HG03280 (cell line): ENCODE results near the gene SETD6.
"Not testable (repeated sequence)": the region's sequence is repeated elsewhere in the genome, so short reads cannot be mapped to it uniquely, and the experiment has no call there.

Experiments
- ATAC-seq: cut with Tn5 transposase; IDR thresholded peaks from one replicate; pipeline ENCODE4 v1.9.1; 2021; ENCODE audit warnings: mild to moderate bottlenecking, moderate library complexity; ENCODE audit not compliant: unreplicated experiment

Gene SETD6

GRCh38 chr16:58515125-58515870, at the start of gene SETD6:
Gene SETD6, plus strand, starts transcription at chr16:58515517. Its CDS starts 21 bp downstream, at chr16:58515538.
- ATAC-seq, result peak; percentile 70

GRCh38 chr16:58465817-58466216, 49.5 kb upstream of the SETD6 start:
- no peak for ATAC-seq

- ATAC-seq, result no peak
Measured at GRCh38 chr16:58466396-58466795, 48.9 kb upstream of the SETD6 start.

- no peak for ATAC-seq
Measured at GRCh38 chr16:58467905-58468304, 47.4 kb upstream of the SETD6 start.

GRCh38 chr16:58471209-58471975, 43.9 kb upstream of the SETD6 start:
- no peak for ATAC-seq

- no peak for ATAC-seq
Measured at GRCh38 chr16:58472266-58472665, 43.1 kb upstream of the SETD6 start.

- no peak for ATAC-seq
Measured at GRCh38 chr16:58472827-58473226, 42.5 kb upstream of the SETD6 start.

- no peak for ATAC-seq
Measured at GRCh38 chr16:58474296-58474695, 41.0 kb upstream of the SETD6 start.

GRCh38 chr16:58475091-58475619, 40.2 kb upstream of the SETD6 start:
- no peak for ATAC-seq

GRCh38 chr16:58476791-58477190, 38.5 kb upstream of the SETD6 start:
- ATAC-seq, result no peak

- no peak for ATAC-seq
Measured at GRCh38 chr16:58478427-58478826, 36.9 kb upstream of the SETD6 start.

- ATAC-seq, result no peak
Measured at GRCh38 chr16:58481226-58481869, 34.0 kb upstream of the SETD6 start.

- no peak for ATAC-seq
Measured at GRCh38 chr16:58481931-58482330, 33.4 kb upstream of the SETD6 start.

GRCh38 chr16:58485184-58485887, 30.0 kb upstream of the SETD6 start:
- ATAC-seq, result no peak

- peak; percentile 73 for ATAC-seq
Measured at GRCh38 chr16:58487566-58488351, 27.6 kb upstream of the SETD6 start.

GRCh38 chr16:58488531-58488930, 26.8 kb upstream of the SETD6 start:
- no peak for ATAC-seq

- ATAC-seq, result no peak
Measured at GRCh38 chr16:58490065-58490464, 25.3 kb upstream of the SETD6 start.

- ATAC-seq, result not testable (repeated sequence)
Measured at GRCh38 chr16:58490539-58490938, 24.8 kb upstream of the SETD6 start.

GRCh38 chr16:58492066-58492465, 23.3 kb upstream of the SETD6 start:
- ATAC-seq, result no peak

- ATAC-seq, result no peak
Measured at GRCh38 chr16:58492735-58493134, 22.6 kb upstream of the SETD6 start.
